HepG2 (cell line): ENCODE measurements around the gene ENDOD1. TPM values are rescaled to one million over a fixed set of nuclear protein-coding genes. Genes with fewer than 3 reads are reported as not detected.

Source experiments
- HCFC1 ChIP-seq: fragments of 150-350 bp; IDR thresholded peaks from 2 replicates; pipeline ENCODE4 v1.6.1; 2014; ENCODE audit warnings: low read depth, low read length
- HMG20A ChIP-seq: IDR thresholded peaks from 2 replicates; pipeline ENCODE4 v1.6.1; 2016; ENCODE audit warnings: borderline replicate concordance
- IKZF4 ChIP-seq: sonication (generic); formaldehyde crosslinking; IDR thresholded peaks from 2 replicates; pipeline ENCODE4 v1.5.1; 2020; ENCODE audit warnings: borderline replicate concordance, mild to moderate bottlenecking, low read depth, missing genetic modification reagents; ENCODE audit errors: not compliant biosample characterization
- NFE2L2 ChIP-seq: fragments of 150-350 bp; IDR thresholded peaks from 2 replicates; pipeline ENCODE4 v1.6.1; 2014; ENCODE audit warnings: low read length
- POLR2AphosphoS2 ChIP-seq: IDR thresholded peaks from 2 replicates; pipeline ENCODE4 v1.6.1; 2011; ENCODE audit warnings: low read depth, low read length, improper control_type of control experiment
- RORA ChIP-seq: sonication (generic); formaldehyde crosslinking; IDR thresholded peaks from 2 replicates; pipeline ENCODE4 v1.5.0; 2020; ENCODE audit warnings: mild to moderate bottlenecking, missing genetic modification reagents, moderate library complexity
- SAP130 ChIP-seq: IDR thresholded peaks from 2 replicates; pipeline ENCODE4 v1.6.1; 2016; ENCODE audit warnings: low read depth
- SIX4 ChIP-seq: sonication (generic); formaldehyde crosslinking; IDR thresholded peaks from 2 replicates; pipeline ENCODE4 v1.4.0; 2020; ENCODE audit warnings: missing genetic modification reagents
- TSC22D2 ChIP-seq: sonication (generic); formaldehyde crosslinking; IDR thresholded peaks from 2 replicates; pipeline ENCODE4 v1.5.1; 2020; ENCODE audit warnings: missing genetic modification reagents, mild to moderate bottlenecking, borderline replicate concordance
- ZBTB8A ChIP-seq: sonication (generic); formaldehyde crosslinking; IDR thresholded peaks from 2 replicates; pipeline ENCODE4 v1.4.0; 2020; ENCODE audit warnings: mild to moderate bottlenecking, low read depth, missing genetic modification reagents, borderline replicate concordance
- ZNF274 ChIP-seq: sonication (generic); formaldehyde crosslinking; IDR thresholded peaks from 2 replicates; pipeline ENCODE4 v1.5.1; 2020; ENCODE audit warnings: mild to moderate bottlenecking, missing genetic modification reagents
- ZNF335 ChIP-seq: sonication (generic); formaldehyde crosslinking; IDR thresholded peaks from 2 replicates; pipeline ENCODE4 v1.4.0; 2020; ENCODE audit warnings: missing genetic modification reagents
- ZNF350 ChIP-seq: sonication (generic); formaldehyde crosslinking; IDR thresholded peaks from 2 replicates; pipeline ENCODE4 v1.4.0; 2020; ENCODE audit warnings: mild to moderate bottlenecking, low read depth, missing genetic modification reagents, borderline replicate concordance
- ZNF451 ChIP-seq: sonication (generic); formaldehyde crosslinking; IDR thresholded peaks from 2 replicates; pipeline ENCODE4 v1.5.0; 2020; ENCODE audit warnings: mild to moderate bottlenecking, missing genetic modification reagents
- ZNF577 ChIP-seq: sonication (generic); formaldehyde crosslinking; IDR thresholded peaks from 2 replicates; pipeline ENCODE4 v1.4.0; 2020; ENCODE audit warnings: mild to moderate bottlenecking, low read depth, missing genetic modification reagents, borderline replicate concordance
- ZSCAN21 ChIP-seq: sonication (generic); formaldehyde crosslinking; IDR thresholded peaks from 2 replicates; pipeline ENCODE4 v1.8.0; 2022; ENCODE audit warnings: mild to moderate bottlenecking, missing genetic modification reagents, moderate library complexity, borderline replicate concordance
- polyA plus RNA-seq, 8 experiments: library from polyadenylated mRNA; depleted of rRNA in 3 of 8; stranded (reverse) in 7 of 8; unstranded in 1 of 8; fragments of >200 nt; fragmentation: Illumina TruSeq in 4 of 8; extraction: Trizol in 4 of 8; gene quantifications; 2 replicates each; pipeline versions ENCODE4 v1.2.1 to v1.2.3, GENCODE V29; 2011 to 2016; ENCODE audit warnings: low read depth in 4 of 8, missing spikeins in 1 of 8, mixed read lengths in 1 of 8; ENCODE audit not compliant: insufficient read depth in 1 of 8
- total RNA-seq, 5 experiments: library from RNA; depleted of rRNA; stranded (reverse); fragments of >200 nt; fragmentation: Illumina TruSeq; extraction: Trizol; gene quantifications; 2 replicates each; pipeline ENCODE4 v1.2.3, GENCODE V29; 2016; ENCODE audit warnings: low read depth in 1 of 5
- TF ChIP-seq, protein P1 (sequence below): IDR thresholded peaks from 2 replicates; pipeline ENCODE4 v1.6.1; 2012; ENCODE audit warnings: low read length, improper control_type of control experiment
- TF ChIP-seq, protein P2 (sequence below): sonication (generic); formaldehyde crosslinking; IDR thresholded peaks from 2 replicates; pipeline ENCODE4 v1.4.0; 2020; ENCODE audit warnings: missing genetic modification reagents
- TF ChIP-seq, protein P3 (sequence below): sonication (generic); formaldehyde crosslinking; IDR thresholded peaks from 2 replicates; pipeline ENCODE4 v1.9.0; 2022; ENCODE audit warnings: missing genetic modification reagents, mild to moderate bottlenecking, borderline replicate concordance
- TF ChIP-seq, protein P4 (sequence below): sonication (generic); formaldehyde crosslinking; IDR thresholded peaks from 2 replicates; pipeline ENCODE4 v1.4.0; 2020; ENCODE audit warnings: missing genetic modification reagents

ENDOD1 gene
- total and polyA plus RNA-seq, 2 of the 13 experiments (the other 11 are each of a cell fraction or from before 2014, with no cell fraction given), result 2.0 to 6.8 TPM

DNA sequence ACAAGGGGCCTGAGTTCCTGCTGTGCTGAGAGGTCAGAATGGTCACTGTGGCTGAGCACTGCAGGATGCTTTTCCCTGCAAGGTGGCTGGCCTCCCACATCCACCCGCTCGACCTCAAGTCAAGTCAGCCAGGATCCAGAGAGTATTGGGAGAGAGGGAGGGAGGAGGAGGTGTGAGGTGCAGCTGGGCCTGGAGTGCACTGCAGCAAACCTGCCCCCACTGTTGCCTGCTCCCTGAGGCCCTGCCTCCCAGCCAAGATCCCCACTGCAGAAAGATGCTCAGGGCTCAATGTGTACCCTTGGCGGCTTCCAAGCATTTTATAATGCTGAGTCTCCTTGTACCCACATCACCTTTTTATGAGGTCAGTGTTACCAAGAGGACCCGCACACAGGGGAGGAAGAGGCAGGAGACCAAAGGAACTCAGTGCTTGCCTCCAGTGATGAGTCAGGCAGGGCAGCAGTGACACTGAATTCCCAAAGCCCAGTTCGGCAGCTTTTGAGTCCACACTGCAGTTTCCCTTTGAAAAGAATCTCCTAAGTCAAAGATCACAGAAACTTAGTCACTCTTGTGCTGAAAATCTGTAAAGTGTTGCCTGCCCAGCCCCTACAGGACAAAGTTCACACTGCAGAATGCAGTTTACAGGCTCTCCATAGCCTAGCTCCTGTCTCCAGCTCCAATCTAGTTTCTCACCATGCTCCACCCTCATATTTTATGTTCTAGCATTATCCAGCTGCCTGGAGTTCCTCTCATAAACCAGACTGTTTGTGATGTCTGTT, 3.1 kb downstream of the ENDOD1 start (continued):
- TF ChIP-seq ZSCAN21 (0 out of 2 replicates have a peak, but pooled peaks have one; percentile 35), TSC22D2 (CRISPR knock-in tag) (no peak), ZNF451 (CRISPR knock-in tag) (no peak), HMG20A (CRISPR knock-in tag) (peak; percentile 41; the same call in 1 of the 2 replicates), POLR2AphosphoS2 (no peak), RORA (CRISPR knock-in tag) (no peak), IKZF4 (CRISPR knock-in tag) (no peak), ZBTB8A (CRISPR knock-in tag) (no peak), HCFC1 (no peak), ZNF274 (CRISPR knock-in tag) (0 out of 2 replicates have a peak, but pooled peaks have one; percentile 12), SIX4 (CRISPR knock-in tag) (no peak), ZNF335 (CRISPR knock-in tag) (no peak), SAP130 (peak; percentile 33; the same call in 1 of the 2 replicates), ZNF577 (CRISPR knock-in tag) (no peak), NFE2L2 (no peak), ZNF350 (no peak)
- TF ChIP-seq, protein P1, sequence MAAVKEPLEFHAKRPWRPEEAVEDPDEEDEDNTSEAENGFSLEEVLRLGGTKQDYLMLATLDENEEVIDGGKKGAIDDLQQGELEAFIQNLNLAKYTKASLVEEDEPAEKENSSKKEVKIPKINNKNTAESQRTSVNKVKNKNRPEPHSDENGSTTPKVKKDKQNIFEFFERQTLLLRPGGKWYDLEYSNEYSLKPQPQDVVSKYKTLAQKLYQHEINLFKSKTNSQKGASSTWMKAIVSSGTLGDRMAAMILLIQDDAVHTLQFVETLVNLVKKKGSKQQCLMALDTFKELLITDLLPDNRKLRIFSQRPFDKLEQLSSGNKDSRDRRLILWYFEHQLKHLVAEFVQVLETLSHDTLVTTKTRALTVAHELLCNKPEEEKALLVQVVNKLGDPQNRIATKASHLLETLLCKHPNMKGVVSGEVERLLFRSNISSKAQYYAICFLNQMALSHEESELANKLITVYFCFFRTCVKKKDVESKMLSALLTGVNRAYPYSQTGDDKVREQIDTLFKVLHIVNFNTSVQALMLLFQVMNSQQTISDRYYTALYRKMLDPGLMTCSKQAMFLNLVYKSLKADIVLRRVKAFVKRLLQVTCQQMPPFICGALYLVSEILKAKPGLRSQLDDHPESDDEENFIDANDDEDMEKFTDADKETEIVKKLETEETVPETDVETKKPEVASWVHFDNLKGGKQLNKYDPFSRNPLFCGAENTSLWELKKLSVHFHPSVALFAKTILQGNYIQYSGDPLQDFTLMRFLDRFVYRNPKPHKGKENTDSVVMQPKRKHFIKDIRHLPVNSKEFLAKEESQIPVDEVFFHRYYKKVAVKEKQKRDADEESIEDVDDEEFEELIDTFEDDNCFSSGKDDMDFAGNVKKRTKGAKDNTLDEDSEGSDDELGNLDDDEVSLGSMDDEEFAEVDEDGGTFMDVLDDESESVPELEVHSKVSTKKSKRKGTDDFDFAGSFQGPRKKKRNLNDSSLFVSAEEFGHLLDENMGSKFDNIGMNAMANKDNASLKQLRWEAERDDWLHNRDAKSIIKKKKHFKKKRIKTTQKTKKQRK, result no peak
- TF ChIP-seq, protein P2, sequence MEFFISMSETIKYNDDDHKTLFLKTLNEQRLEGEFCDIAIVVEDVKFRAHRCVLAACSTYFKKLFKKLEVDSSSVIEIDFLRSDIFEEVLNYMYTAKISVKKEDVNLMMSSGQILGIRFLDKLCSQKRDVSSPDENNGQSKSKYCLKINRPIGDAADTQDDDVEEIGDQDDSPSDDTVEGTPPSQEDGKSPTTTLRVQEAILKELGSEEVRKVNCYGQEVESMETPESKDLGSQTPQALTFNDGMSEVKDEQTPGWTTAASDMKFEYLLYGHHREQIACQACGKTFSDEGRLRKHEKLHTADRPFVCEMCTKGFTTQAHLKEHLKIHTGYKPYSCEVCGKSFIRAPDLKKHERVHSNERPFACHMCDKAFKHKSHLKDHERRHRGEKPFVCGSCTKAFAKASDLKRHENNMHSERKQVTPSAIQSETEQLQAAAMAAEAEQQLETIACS (CRISPR knock-in tag), result no peak
- TF ChIP-seq, protein P3, sequence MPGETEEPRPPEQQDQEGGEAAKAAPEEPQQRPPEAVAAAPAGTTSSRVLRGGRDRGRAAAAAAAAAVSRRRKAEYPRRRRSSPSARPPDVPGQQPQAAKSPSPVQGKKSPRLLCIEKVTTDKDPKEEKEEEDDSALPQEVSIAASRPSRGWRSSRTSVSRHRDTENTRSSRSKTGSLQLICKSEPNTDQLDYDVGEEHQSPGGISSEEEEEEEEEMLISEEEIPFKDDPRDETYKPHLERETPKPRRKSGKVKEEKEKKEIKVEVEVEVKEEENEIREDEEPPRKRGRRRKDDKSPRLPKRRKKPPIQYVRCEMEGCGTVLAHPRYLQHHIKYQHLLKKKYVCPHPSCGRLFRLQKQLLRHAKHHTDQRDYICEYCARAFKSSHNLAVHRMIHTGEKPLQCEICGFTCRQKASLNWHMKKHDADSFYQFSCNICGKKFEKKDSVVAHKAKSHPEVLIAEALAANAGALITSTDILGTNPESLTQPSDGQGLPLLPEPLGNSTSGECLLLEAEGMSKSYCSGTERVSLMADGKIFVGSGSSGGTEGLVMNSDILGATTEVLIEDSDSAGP, result no peak
- TF ChIP-seq, protein P4, sequence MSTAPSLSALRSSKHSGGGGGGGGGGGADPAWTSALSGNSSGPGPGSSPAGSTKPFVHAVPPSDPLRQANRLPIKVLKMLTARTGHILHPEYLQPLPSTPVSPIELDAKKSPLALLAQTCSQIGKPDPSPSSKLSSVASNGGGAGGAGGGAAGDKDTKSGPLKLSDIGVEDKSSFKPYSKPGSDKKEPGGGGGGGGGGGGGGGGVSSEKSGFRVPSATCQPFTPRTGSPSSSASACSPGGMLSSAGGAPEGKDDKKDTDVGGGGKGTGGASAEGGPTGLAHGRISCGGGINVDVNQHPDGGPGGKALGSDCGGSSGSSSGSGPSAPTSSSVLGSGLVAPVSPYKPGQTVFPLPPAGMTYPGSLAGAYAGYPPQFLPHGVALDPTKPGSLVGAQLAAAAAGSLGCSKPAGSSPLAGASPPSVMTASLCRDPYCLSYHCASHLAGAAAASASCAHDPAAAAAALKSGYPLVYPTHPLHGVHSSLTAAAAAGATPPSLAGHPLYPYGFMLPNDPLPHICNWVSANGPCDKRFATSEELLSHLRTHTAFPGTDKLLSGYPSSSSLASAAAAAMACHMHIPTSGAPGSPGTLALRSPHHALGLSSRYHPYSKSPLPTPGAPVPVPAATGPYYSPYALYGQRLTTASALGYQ (CRISPR knock-in tag), result no peak
